Measurements from ENCODE around the gene CCDC107. TPM values are rescaled to one million over a fixed set of nuclear protein-coding genes. Genes with fewer than 3 reads are reported as not detected.

CCDC107 gene
- total and polyA plus RNA-seq, 2 donors (not counting 1 experiment from before 2014, with no cell fraction given) = 20.6 to 24.9 TPM

- H3K4me3 ChIP-seq (replicated peaks in 1 of 4; ENCODE audit: control extremely low read depth in 1 of 4, insufficient read depth in 1 of 4, low read depth in 3 of 4, low read length in 4 of 4) = no peak overlapping the region
- H3K4me1 ChIP-seq (ENCODE audit: control insufficient read depth, extremely low read depth, insufficient read depth, low read length) = peaks cover 18% of the 10 kb centered on the region
- no peak overlapping the region for H3K9ac ChIP-seq (ENCODE audit: insufficient read depth, low read length)
- no peak overlapping the region for H3K27ac ChIP-seq (ENCODE audit: insufficient read depth, low read length)
- no peak overlapping the region for H2AFZ ChIP-seq (ENCODE audit: low read length)
- TF ChIP-seq EZH2 (IDR thresholded peaks at IDR 0.05; ENCODE audit: low read length, missing control alignments) = no peak
- TF ChIP-seq, protein P1, sequence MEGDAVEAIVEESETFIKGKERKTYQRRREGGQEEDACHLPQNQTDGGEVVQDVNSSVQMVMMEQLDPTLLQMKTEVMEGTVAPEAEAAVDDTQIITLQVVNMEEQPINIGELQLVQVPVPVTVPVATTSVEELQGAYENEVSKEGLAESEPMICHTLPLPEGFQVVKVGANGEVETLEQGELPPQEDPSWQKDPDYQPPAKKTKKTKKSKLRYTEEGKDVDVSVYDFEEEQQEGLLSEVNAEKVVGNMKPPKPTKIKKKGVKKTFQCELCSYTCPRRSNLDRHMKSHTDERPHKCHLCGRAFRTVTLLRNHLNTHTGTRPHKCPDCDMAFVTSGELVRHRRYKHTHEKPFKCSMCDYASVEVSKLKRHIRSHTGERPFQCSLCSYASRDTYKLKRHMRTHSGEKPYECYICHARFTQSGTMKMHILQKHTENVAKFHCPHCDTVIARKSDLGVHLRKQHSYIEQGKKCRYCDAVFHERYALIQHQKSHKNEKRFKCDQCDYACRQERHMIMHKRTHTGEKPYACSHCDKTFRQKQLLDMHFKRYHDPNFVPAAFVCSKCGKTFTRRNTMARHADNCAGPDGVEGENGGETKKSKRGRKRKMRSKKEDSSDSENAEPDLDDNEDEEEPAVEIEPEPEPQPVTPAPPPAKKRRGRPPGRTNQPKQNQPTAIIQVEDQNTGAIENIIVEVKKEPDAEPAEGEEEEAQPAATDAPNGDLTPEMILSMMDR (conservative IDR thresholded peaks at IDR 0.05 in 1 of 2, IDR thresholded peaks at IDR 0.05 in 1 of 2; ENCODE audit: low read depth in 1 of 2, low read length in 2 of 2) = peak; percentile 57 to 70
- no peaks in the 10 kb centered on the region for H3K27me3 ChIP-seq (ENCODE audit: control insufficient read depth, insufficient read depth, low read length)
- DNase-seq (ENCODE audit: low read depth in 2 of 2) = peak in 1 of 2 donors; percentile 77
- peaks cover 2% of the 10 kb centered on the region for H3K36me3 ChIP-seq (ENCODE audit: control insufficient read depth, insufficient read depth, low read length)
- H3K9me3 ChIP-seq (ENCODE audit: control insufficient read depth, insufficient read depth, low read depth, low read length) = no peaks in the 10 kb centered on the region
- H3K79me2 ChIP-seq (ENCODE audit: control insufficient read depth, insufficient read depth, low read length) = peaks cover 18% of the 10 kb centered on the region
- H4K20me1 ChIP-seq (ENCODE audit: control insufficient read depth, extremely low read depth, insufficient read depth, low read length) = no peaks in the 10 kb centered on the region
- no peak overlapping the region for H3K4me2 ChIP-seq (ENCODE audit: extremely low read depth, insufficient read depth, low read length)
These were observed 2.9 kb downstream of the CCDC107 start for GRCh38 chr9:35660966-35661415.

GRCh38 chr9:35661756-35662350 lies 3.8 kb downstream of the CCDC107 start:
- Histone ChIP-seq H3K4me1 (ENCODE audit: control insufficient read depth, extremely low read depth, insufficient read depth, low read length) (peaks cover 21% of the 10 kb centered on the region), H3K27ac (ENCODE audit: insufficient read depth, low read length) (peak overlapping the region; percentile 5), H3K4me2 (ENCODE audit: extremely low read depth, insufficient read depth, low read length) (no peak overlapping the region), H2AFZ (ENCODE audit: low read length) (no peak overlapping the region), H4K20me1 (ENCODE audit: control insufficient read depth, extremely low read depth, insufficient read depth, low read length) (no peaks in the 10 kb centered on the region), H3K9me3 (ENCODE audit: control insufficient read depth, insufficient read depth, low read depth, low read length) (no peaks in the 10 kb centered on the region), H3K27me3 (ENCODE audit: control insufficient read depth, insufficient read depth, low read length) (no peaks in the 10 kb centered on the region), H3K36me3 (ENCODE audit: control insufficient read depth, insufficient read depth, low read length) (peaks cover 2% of the 10 kb centered on the region), H3K4me3 (replicated peaks in 1 of 4; ENCODE audit: control extremely low read depth in 1 of 4, insufficient read depth in 1 of 4, low read depth in 3 of 4, low read length in 4 of 4) (no peak overlapping the region), H3K9ac (ENCODE audit: insufficient read depth, low read length) (no peak overlapping the region), H3K79me2 (ENCODE audit: control insufficient read depth, insufficient read depth, low read length) (peaks cover 18% of the 10 kb centered on the region)
- no peak for TF ChIP-seq EZH2 (IDR thresholded peaks at IDR 0.05; ENCODE audit: low read length, missing control alignments)
- TF ChIP-seq, protein P1 (conservative IDR thresholded peaks at IDR 0.05 in 1 of 2, IDR thresholded peaks at IDR 0.05 in 1 of 2; ENCODE audit: low read depth in 1 of 2, low read length in 2 of 2) = no peak
- DNase-seq (ENCODE audit: low read depth in 2 of 2) = no peak

DNA sequence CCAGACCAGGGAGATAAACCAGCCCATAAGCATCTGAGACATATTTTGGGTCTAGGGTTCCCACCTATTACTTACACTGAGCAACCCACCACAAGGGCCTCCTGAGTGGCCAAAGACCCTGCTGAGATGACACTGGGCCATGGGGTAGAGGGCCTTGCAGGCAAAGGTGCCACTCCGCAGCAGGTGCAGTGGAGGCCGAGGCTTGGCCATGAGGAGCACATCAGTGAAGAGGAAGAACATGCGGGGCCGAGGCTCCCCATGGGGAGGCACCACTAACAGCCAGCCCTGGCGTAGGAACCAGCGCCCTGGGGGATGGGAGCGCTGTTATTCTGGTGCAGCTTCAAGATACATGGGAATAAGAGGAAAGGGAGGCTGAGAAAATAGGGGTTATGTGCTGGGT lies 4.3 kb downstream of the CCDC107 start:
- Histone ChIP-seq H3K36me3 (ENCODE audit: control insufficient read depth, insufficient read depth, low read length) (peaks cover 2% of the 10 kb centered on the region), H3K27me3 (ENCODE audit: control insufficient read depth, insufficient read depth, low read length) (no peaks in the 10 kb centered on the region), H3K79me2 (ENCODE audit: control insufficient read depth, insufficient read depth, low read length) (peaks cover 18% of the 10 kb centered on the region), H3K4me1 (ENCODE audit: control insufficient read depth, extremely low read depth, insufficient read depth, low read length) (peaks cover 21% of the 10 kb centered on the region), H3K9ac (ENCODE audit: insufficient read depth, low read length) (no peak overlapping the region), H3K27ac (ENCODE audit: insufficient read depth, low read length) (no peak overlapping the region), H2AFZ (ENCODE audit: low read length) (no peak overlapping the region), H4K20me1 (ENCODE audit: control insufficient read depth, extremely low read depth, insufficient read depth, low read length) (no peaks in the 10 kb centered on the region), H3K4me3 (replicated peaks in 1 of 4; ENCODE audit: control extremely low read depth in 1 of 4, insufficient read depth in 1 of 4, low read depth in 3 of 4, low read length in 4 of 4) (no peak overlapping the region), H3K4me2 (ENCODE audit: extremely low read depth, insufficient read depth, low read length) (no peak overlapping the region), H3K9me3 (ENCODE audit: control insufficient read depth, insufficient read depth, low read depth, low read length) (no peaks in the 10 kb centered on the region)
- TF ChIP-seq, protein P1 (conservative IDR thresholded peaks at IDR 0.05 in 1 of 2, IDR thresholded peaks at IDR 0.05 in 1 of 2; ENCODE audit: low read depth in 1 of 2, low read length in 2 of 2) = no peak
- no peak for TF ChIP-seq EZH2 (IDR thresholded peaks at IDR 0.05; ENCODE audit: low read length, missing control alignments)
- DNase-seq (ENCODE audit: low read depth in 2 of 2) = no peak

Measured in fibroblast of lung (primary cell).